Measurements from ENCODE around the gene GDNF. TPM values are rescaled to one million over a fixed set of nuclear protein-coding genes. Genes with fewer than 3 reads are reported as not detected.
"Not testable (repeated sequence)": the region's sequence is repeated elsewhere in the genome, so short reads cannot be mapped to it uniquely, and the experiment has no call there.

GDNF gene
- total RNA-seq, 1 donor from 2014 or later, result 0.20 TPM

GRCh38 chr5:37796435-37796834 is 43.4 kb downstream of the GDNF start:
- DNase-seq; ATAC-seq; intact Hi-C loops (cut with micrococcal nuclease): not testable (repeated sequence)

- intact Hi-C loops (cut with micrococcal nuclease); ATAC-seq: not testable (repeated sequence)
Measured at GRCh38 chr5:37795292-37795691, 44.5 kb downstream of the GDNF start.

GRCh38 chr5:37792975-37793631 is 46.7 kb downstream of the GDNF start:
- DNase-seq, result no peak
- intact Hi-C loops (cut with micrococcal nuclease), result no loop called here
- ATAC-seq, result no peak

More at GRCh38 chr5:37795292-37795691, 44.5 kb downstream of the GDNF start:
- DNase-seq, result not testable (repeated sequence)

- no peak for ATAC-seq
- intact Hi-C loops (cut with micrococcal nuclease), result no loop called here
- no peak for DNase-seq
Measured at GRCh38 chr5:37791321-37791720, 48.5 kb downstream of the GDNF start.

GRCh38 chr5:37789991-37790390 is 49.9 kb downstream of the GDNF start:
- ATAC-seq (no peak), DNase-seq (no peak)
- intact Hi-C loops (cut with micrococcal nuclease), result no loop called here

GRCh38 chr5:37787742-37788141 is 52.1 kb downstream of the GDNF start:
- ATAC-seq, result no peak
- no peak for DNase-seq
- intact Hi-C loops (cut with micrococcal nuclease), result no loop called here

GRCh38 chr5:37786862-37787519 is 52.9 kb downstream of the GDNF start:
- intact Hi-C loops (cut with micrococcal nuclease), result no loop called here
- no peak for DNase-seq
- no peak for ATAC-seq

- DNase-seq, result no peak
- no peak for ATAC-seq
- intact Hi-C loops (cut with micrococcal nuclease), result no loop called here
Measured at GRCh38 chr5:37786416-37786815, 53.4 kb downstream of the GDNF start.

- DNase-seq; ATAC-seq; intact Hi-C loops (cut with micrococcal nuclease): not testable (repeated sequence)
Measured at GRCh38 chr5:37781409-37781808, 58.4 kb downstream of the GDNF start.

GRCh38 chr5:37777432-37778130 is 62.3 kb downstream of the GDNF start:
- ATAC-seq (no peak), DNase-seq (no peak)
- intact Hi-C loops (cut with micrococcal nuclease), result no loop called here

GRCh38 chr5:37776826-37777225 is 63.0 kb downstream of the GDNF start:
- intact Hi-C loops (cut with micrococcal nuclease), result no loop called here
- no peak for DNase-seq
- ATAC-seq, result no peak

- ATAC-seq (no peak), DNase-seq (no peak)
- intact Hi-C loops (cut with micrococcal nuclease), result no loop called here
Measured at GRCh38 chr5:37774912-37775483, 64.8 kb downstream of the GDNF start.

GRCh38 chr5:37773809-37774208 is 66.0 kb downstream of the GDNF start:
- intact Hi-C loops (cut with micrococcal nuclease), result no loop called here
- no peak for DNase-seq
- no peak for ATAC-seq

- no peak for DNase-seq
- intact Hi-C loops (cut with micrococcal nuclease), result no loop called here
- no peak for ATAC-seq
Measured at GRCh38 chr5:37772255-37772654, 67.6 kb downstream of the GDNF start.

GRCh38 chr5:37771731-37772130 is 68.1 kb downstream of the GDNF start:
- intact Hi-C loops (cut with micrococcal nuclease), result no loop called here
- no peak for ATAC-seq

GRCh38 chr5:37771203-37771611 is 68.6 kb downstream of the GDNF start:
- intact Hi-C loops (cut with micrococcal nuclease), result no loop called here
- DNase-seq (no peak), ATAC-seq (no peak)

More at GRCh38 chr5:37771731-37772130, 68.1 kb downstream of the GDNF start:
- no peak for DNase-seq

- intact Hi-C loops (cut with micrococcal nuclease), result no loop called here
- DNase-seq (no peak), ATAC-seq (no peak)
Measured at GRCh38 chr5:37770786-37771185, 69.1 kb downstream of the GDNF start.

- DNase-seq (no peak), ATAC-seq (no peak)
- intact Hi-C loops (cut with micrococcal nuclease), result no loop called here
Measured at GRCh38 chr5:37769840-37770239, 70.0 kb downstream of the GDNF start.

GRCh38 chr5:37769108-37769507 is 70.7 kb downstream of the GDNF start:
- DNase-seq, result no peak
- intact Hi-C loops (cut with micrococcal nuclease), result no loop called here
- ATAC-seq, result no peak

GRCh38 chr5:37768371-37768770 is 71.5 kb downstream of the GDNF start:
- ATAC-seq, result no peak
- no peak for DNase-seq
- intact Hi-C loops (cut with micrococcal nuclease), result no loop called here
